DOHH2 (cell line): ENCODE measurements around the gene PLSCR4.
"Not testable (repeated sequence)": the region's sequence is repeated elsewhere in the genome, so short reads cannot be mapped to it uniquely, and the experiment has no call there.

Experiments used
- H3F3A ChIP-seq: fragments of 200-600 bp; sonication (generic), shearing (Covaris generic); 2 replicates; pipeline ENCODE4 v1.6.0; 2016; ENCODE audit warnings: antibody characterized with exemption, mild to moderate bottlenecking; ENCODE audit not compliant: control insufficient read depth, insufficient read depth
- H3K27ac ChIP-seq: fragments of 200-600 bp; sonication (generic); 2 replicates; pipeline ENCODE4 v1.5.1; 2014; ENCODE audit warnings: low read depth, mild to moderate bottlenecking, low read length, moderate library complexity
- H3K27me3 ChIP-seq: fragments of 200-600 bp; sonication (generic); 2 replicates; pipeline ENCODE4 v1.6.1; 2014; ENCODE audit warnings: mild to moderate bottlenecking, low read length, mixed read lengths; ENCODE audit not compliant: control insufficient read depth
- H3K36me3 ChIP-seq: fragments of 200-600 bp; sonication (generic); 2 replicates; pipeline ENCODE4 v1.6.1; 2014; ENCODE audit warnings: mild to moderate bottlenecking, low read length, moderate library complexity, mixed read lengths; ENCODE audit not compliant: control insufficient read depth
- H3K4me1 ChIP-seq: fragments of 200-600 bp; sonication (generic); 2 replicates; pipeline ENCODE4 v1.6.1; 2014; ENCODE audit warnings: mild to moderate bottlenecking, low read length, mixed read lengths; ENCODE audit not compliant: control insufficient read depth
- H3K4me2 ChIP-seq: fragments of 200-600 bp; sonication (generic); 2 replicates; pipeline ENCODE4 v1.6.0; 2014; ENCODE audit warnings: mild to moderate bottlenecking, low read length, moderate library complexity
- H3K4me3 ChIP-seq: fragments of 200-600 bp; sonication (generic); 2 replicates; pipeline ENCODE4 v1.5.1; 2014; ENCODE audit warnings: mild to moderate bottlenecking, low read length, mixed read lengths
- H3K79me2 ChIP-seq: fragments of 200-600 bp; sonication (generic); 2 replicates; pipeline ENCODE4 v1.6.1; 2014; ENCODE audit warnings: mild to moderate bottlenecking, low read length, mixed read lengths; ENCODE audit not compliant: control insufficient read depth
- H3K9me2 ChIP-seq: fragments of 200-600 bp; sonication (generic); replicated peaks from 2 replicates; pipeline ENCODE4 v1.6.1; 2014; ENCODE audit warnings: mild to moderate bottlenecking, low read length, mixed read lengths; ENCODE audit not compliant: control insufficient read depth
- H3K9me3 ChIP-seq: fragments of 200-600 bp; sonication (generic); 2 replicates; pipeline ENCODE4 v1.6.1; 2014; ENCODE audit warnings: antibody characterized with exemption, low read length, mixed read lengths; ENCODE audit not compliant: control insufficient read depth, insufficient read depth
- H4K20me1 ChIP-seq: fragments of 200-600 bp; sonication (generic); 2 replicates; pipeline ENCODE4 v1.6.0; 2014; ENCODE audit warnings: low read depth, mild to moderate bottlenecking, antibody characterized with exemption, low read length, moderate library complexity; ENCODE audit not compliant: control insufficient read depth, insufficient read depth
- EZH2phosphoT487 ChIP-seq: fragments of 200-600 bp; sonication (generic); IDR thresholded peaks from 2 replicates; pipeline ENCODE4 v1.6.1; 2017; ENCODE audit warnings: borderline replicate concordance, mild to moderate bottlenecking, antibody characterized with exemption, low read length, moderate library complexity, mixed read lengths
- TF ChIP-seq, protein P1 (sequence below): fragments of 200-600 bp; sonication (generic); IDR thresholded peaks from one replicate; pipeline ENCODE4 v1.5.1; 2014; ENCODE audit warnings: antibody characterized with exemption, mild to moderate bottlenecking, low read depth, low read length; ENCODE audit not compliant: poor library complexity, severe bottlenecking

The PLSCR4 gene

GRCh38 chr3:146233487-146233886 lies 17.4 kb downstream of the PLSCR4 start:
- no peaks in the 10 kb centered on the region for H3K79me2 ChIP-seq
- no peaks in the 10 kb centered on the region for H3K36me3 ChIP-seq
- no peaks in the 10 kb centered on the region for H3K27me3 ChIP-seq
- TF ChIP-seq, protein P1, sequence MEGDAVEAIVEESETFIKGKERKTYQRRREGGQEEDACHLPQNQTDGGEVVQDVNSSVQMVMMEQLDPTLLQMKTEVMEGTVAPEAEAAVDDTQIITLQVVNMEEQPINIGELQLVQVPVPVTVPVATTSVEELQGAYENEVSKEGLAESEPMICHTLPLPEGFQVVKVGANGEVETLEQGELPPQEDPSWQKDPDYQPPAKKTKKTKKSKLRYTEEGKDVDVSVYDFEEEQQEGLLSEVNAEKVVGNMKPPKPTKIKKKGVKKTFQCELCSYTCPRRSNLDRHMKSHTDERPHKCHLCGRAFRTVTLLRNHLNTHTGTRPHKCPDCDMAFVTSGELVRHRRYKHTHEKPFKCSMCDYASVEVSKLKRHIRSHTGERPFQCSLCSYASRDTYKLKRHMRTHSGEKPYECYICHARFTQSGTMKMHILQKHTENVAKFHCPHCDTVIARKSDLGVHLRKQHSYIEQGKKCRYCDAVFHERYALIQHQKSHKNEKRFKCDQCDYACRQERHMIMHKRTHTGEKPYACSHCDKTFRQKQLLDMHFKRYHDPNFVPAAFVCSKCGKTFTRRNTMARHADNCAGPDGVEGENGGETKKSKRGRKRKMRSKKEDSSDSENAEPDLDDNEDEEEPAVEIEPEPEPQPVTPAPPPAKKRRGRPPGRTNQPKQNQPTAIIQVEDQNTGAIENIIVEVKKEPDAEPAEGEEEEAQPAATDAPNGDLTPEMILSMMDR = no peak
- no peak for TF ChIP-seq EZH2phosphoT487
- H3F3A ChIP-seq = no peaks in the 10 kb centered on the region
- no peak overlapping the region for H3K27ac ChIP-seq
- no peak overlapping the region for H3K4me2 ChIP-seq
- no peaks in the 10 kb centered on the region for H3K9me2 ChIP-seq
- H3K9me3 ChIP-seq = no peaks in the 10 kb centered on the region; the same call in 1 of the 2 replicates
- H3K4me1 ChIP-seq = no peaks in the 10 kb centered on the region
- no peak overlapping the region for H3K4me3 ChIP-seq
- H4K20me1 ChIP-seq = no peaks in the 10 kb centered on the region

- Histone ChIP-seq H3K4me2 (no peak overlapping the region), H3K9me2 (no peaks in the 10 kb centered on the region), H3K4me3 (no peak overlapping the region), H3K27ac (no peak overlapping the region), H3K9me3 (no peaks in the 10 kb centered on the region), H3K4me1 (no peaks in the 10 kb centered on the region), H3F3A (no peaks in the 10 kb centered on the region), H3K36me3 (no peaks in the 10 kb centered on the region), H3K79me2 (no peaks in the 10 kb centered on the region), H4K20me1 (no peaks in the 10 kb centered on the region), H3K27me3 (no peaks in the 10 kb centered on the region)
- no peak for TF ChIP-seq EZH2phosphoT487
- TF ChIP-seq, protein P1 = no peak
Observed at GRCh38 chr3:146227486-146227885, 23.4 kb downstream of the PLSCR4 start.

DNA sequence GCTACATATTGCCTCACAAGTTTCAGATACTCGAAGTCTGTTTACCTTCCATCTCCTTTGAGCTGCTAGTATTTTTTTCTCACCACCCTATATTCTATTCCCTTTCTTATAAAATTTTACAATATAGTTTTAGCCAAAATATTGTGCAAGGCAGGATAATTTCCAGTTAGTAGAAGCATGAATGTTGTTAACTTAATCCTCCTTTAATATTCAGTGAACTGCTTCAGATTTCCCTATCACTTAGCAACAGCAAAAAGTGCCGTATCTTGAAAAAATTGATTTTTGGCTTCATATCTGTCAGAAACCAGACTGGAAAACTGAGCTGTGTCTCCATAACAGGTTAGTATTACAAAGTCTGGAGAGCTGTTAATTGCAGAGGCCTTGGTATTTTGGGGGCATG lies 24.0 kb downstream of the PLSCR4 start:
- no peaks in the 10 kb centered on the region for H3K79me2 ChIP-seq
- no peaks in the 10 kb centered on the region for H4K20me1 ChIP-seq
- no peak for TF ChIP-seq EZH2phosphoT487
- TF ChIP-seq, protein P1 = no peak
- H3K27me3 ChIP-seq = no peaks in the 10 kb centered on the region
- no peak overlapping the region for H3K27ac ChIP-seq
- H3K9me2 ChIP-seq = no peaks in the 10 kb centered on the region
- no peaks in the 10 kb centered on the region for H3K36me3 ChIP-seq
- H3K4me3 ChIP-seq = no peak overlapping the region
- no peaks in the 10 kb centered on the region for H3K4me1 ChIP-seq
- no peaks in the 10 kb centered on the region for H3K9me3 ChIP-seq
- no peaks in the 10 kb centered on the region for H3F3A ChIP-seq
- no peak overlapping the region for H3K4me2 ChIP-seq

- H4K20me1 ChIP-seq, H3K9me2 ChIP-seq, H3K4me1 ChIP-seq, H3K27ac ChIP-seq, H3K79me2 ChIP-seq, H3K4me3 ChIP-seq, H3K9me3 ChIP-seq, H3K4me2 ChIP-seq, H3K27me3 ChIP-seq, H3K36me3 ChIP-seq, H3F3A ChIP-seq: not testable (repeated sequence)
Observed at GRCh38 chr3:146225458-146225857, 25.4 kb downstream of the PLSCR4 start.
